HepG2 (cell line): ENCODE data around the gene TMEM74B.

Experiments
- CREB3 ChIP-seq: sonication (generic); formaldehyde crosslinking; IDR thresholded peaks from 2 replicates; pipeline ENCODE4 v1.5.0; 2020; ENCODE audit warnings: missing genetic modification reagents
- CTCF ChIP-seq: sonication (generic); formaldehyde crosslinking; IDR thresholded peaks from 2 replicates; pipeline ENCODE4 v1.5.0; 2020; ENCODE audit warnings: mild to moderate bottlenecking, missing genetic modification reagents, moderate library complexity
- SMAD3 ChIP-seq: sonication (generic); formaldehyde crosslinking; IDR thresholded peaks from 2 replicates; pipeline ENCODE4 v1.4.0; 2020; ENCODE audit warnings: missing genetic modification reagents
- ZNF562 ChIP-seq: sonication (generic); formaldehyde crosslinking; IDR thresholded peaks from 2 replicates; pipeline ENCODE4 v1.8.0; 2022; ENCODE audit warnings: missing genetic modification reagents, borderline replicate concordance
- ZNF574 ChIP-seq: sonication (generic); formaldehyde crosslinking; IDR thresholded peaks from 2 replicates; pipeline ENCODE4 v1.4.0; 2020; ENCODE audit warnings: missing genetic modification reagents

GRCh38 chr20:1204576-1204975, 19.8 kb upstream of the TMEM74B start:
- TF ChIP-seq CTCF (CRISPR knock-in tag) (no peak), CREB3 (CRISPR knock-in tag) (no peak), SMAD3 (CRISPR knock-in tag) (no peak), ZNF562 (CRISPR knock-in tag) (no peak), ZNF574 (CRISPR knock-in tag) (no peak)
